Measurements from ENCODE around the gene PARP6.

The PARP6 gene, protein sequence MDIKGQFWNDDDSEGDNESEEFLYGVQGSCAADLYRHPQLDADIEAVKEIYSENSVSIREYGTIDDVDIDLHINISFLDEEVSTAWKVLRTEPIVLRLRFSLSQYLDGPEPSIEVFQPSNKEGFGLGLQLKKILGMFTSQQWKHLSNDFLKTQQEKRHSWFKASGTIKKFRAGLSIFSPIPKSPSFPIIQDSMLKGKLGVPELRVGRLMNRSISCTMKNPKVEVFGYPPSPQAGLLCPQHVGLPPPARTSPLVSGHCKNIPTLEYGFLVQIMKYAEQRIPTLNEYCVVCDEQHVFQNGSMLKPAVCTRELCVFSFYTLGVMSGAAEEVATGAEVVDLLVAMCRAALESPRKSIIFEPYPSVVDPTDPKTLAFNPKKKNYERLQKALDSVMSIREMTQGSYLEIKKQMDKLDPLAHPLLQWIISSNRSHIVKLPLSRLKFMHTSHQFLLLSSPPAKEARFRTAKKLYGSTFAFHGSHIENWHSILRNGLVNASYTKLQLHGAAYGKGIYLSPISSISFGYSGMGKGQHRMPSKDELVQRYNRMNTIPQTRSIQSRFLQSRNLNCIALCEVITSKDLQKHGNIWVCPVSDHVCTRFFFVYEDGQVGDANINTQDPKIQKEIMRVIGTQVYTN

DNA sequence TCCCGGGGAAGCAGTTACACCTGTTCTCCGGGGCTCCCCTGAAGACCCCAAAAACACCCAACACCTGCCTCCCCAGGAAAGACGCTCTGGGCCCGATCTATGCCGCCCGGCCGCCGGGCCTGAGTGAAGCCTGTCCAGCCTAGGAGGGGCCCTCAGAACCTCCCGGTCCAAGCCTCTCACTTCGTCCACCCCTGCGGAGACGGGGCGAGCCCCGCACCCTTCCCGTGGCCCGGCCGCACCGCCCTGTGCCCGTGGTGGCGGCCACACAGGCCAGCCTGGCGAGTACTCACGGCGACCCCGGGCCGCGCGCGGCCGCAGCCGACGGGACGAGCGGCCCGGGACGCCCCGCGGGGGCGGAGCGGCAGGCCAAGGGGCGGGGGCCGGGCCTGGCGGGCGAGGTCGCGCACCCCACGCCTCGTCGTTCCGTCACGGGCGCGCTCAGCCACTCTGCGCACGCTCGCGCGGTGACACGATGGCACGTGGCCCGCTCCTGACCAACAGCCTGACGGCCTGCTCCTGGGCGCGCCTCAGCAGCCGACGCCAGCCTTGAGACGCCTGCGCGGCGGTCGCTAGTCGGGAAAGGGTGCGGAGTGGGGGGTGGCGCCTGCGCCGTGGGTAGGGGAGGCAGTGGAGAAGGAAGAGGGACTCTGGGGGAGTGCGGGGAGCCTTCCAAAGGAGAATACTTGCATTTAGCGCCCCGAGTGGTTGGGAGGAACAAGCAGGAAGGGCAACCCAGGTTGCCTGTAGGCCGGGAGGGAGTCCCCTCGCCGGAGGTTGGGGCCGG is at the start of gene PARP6:
TSS of gene PARP6 (minus strand) at position 342 of the 784 bp plus-strand sequence. CDS start 5,077 bp downstream, outside the sequence.
- H3K4me1 ChIP-seq (ENCODE audit: low read depth, poor library complexity, severe bottlenecking): peaks cover 20% of the 10 kb centered on the region
- H3K79me2 ChIP-seq (ENCODE audit: insufficient read depth, low read depth): peaks cover 15% of the 10 kb centered on the region; the same call in 1 of the 2 replicates
- H3K36me3 ChIP-seq (ENCODE audit: insufficient read depth): no peaks in the 10 kb centered on the region
- TF ChIP-seq, protein P1, sequence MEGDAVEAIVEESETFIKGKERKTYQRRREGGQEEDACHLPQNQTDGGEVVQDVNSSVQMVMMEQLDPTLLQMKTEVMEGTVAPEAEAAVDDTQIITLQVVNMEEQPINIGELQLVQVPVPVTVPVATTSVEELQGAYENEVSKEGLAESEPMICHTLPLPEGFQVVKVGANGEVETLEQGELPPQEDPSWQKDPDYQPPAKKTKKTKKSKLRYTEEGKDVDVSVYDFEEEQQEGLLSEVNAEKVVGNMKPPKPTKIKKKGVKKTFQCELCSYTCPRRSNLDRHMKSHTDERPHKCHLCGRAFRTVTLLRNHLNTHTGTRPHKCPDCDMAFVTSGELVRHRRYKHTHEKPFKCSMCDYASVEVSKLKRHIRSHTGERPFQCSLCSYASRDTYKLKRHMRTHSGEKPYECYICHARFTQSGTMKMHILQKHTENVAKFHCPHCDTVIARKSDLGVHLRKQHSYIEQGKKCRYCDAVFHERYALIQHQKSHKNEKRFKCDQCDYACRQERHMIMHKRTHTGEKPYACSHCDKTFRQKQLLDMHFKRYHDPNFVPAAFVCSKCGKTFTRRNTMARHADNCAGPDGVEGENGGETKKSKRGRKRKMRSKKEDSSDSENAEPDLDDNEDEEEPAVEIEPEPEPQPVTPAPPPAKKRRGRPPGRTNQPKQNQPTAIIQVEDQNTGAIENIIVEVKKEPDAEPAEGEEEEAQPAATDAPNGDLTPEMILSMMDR (conservative IDR thresholded peaks at IDR 0.05; ENCODE audit: low read depth, low read length): peak; percentile 51
- no peaks in the 10 kb centered on the region for H4K20me1 ChIP-seq (ENCODE audit: insufficient read depth)
- H3K27ac ChIP-seq: peak within 1 kb of the TSS; percentile 20; the same call in 1 of the 2 replicates
- no peaks in the 10 kb centered on the region for H3K27me3 ChIP-seq (ENCODE audit: insufficient read depth, low read depth)
- H3K4me2 ChIP-seq: peak within 1 kb of the TSS; percentile 89
- peak within 1 kb of the TSS; percentile 71 for H2AFZ ChIP-seq (ENCODE audit: low read depth)
- no peak within 1 kb of the TSS for H3K4me3 ChIP-seq (IDR thresholded peaks at IDR 0.05; ENCODE audit: insufficient read depth, low read depth, low read length)
- peak within 1 kb of the TSS; percentile 68 for H3K9ac ChIP-seq

GRCh38 chr15:72319985-72320671 is 47.8 kb upstream of the PARP6 start, which contains the start of gene CELF6:
TSS of gene CELF6 (minus strand) at chr15:72320157. CDS start at chr15:72319874, 283 bp downstream.
- Histone ChIP-seq H3K27ac (no peak within 1 kb of the TSS), H3K36me3 (ENCODE audit: insufficient read depth) (no peaks in the 10 kb centered on the region), H4K20me1 (ENCODE audit: insufficient read depth) (no peaks in the 10 kb centered on the region), H2AFZ (ENCODE audit: low read depth) (peak within 1 kb of the TSS; percentile 61; the same call in 1 of the 2 replicates), H3K9ac (peak within 1 kb of the TSS; percentile 44; the same call in 1 of the 2 replicates), H3K4me1 (ENCODE audit: low read depth, poor library complexity, severe bottlenecking) (peaks cover 10% of the 10 kb centered on the region), H3K4me2 (peak within 1 kb of the TSS; percentile 76), H3K79me2 (ENCODE audit: insufficient read depth, low read depth) (no peaks in the 10 kb centered on the region), H3K4me3 (IDR thresholded peaks at IDR 0.05; ENCODE audit: insufficient read depth, low read depth, low read length) (peak within 1 kb of the TSS; percentile 49), H3K27me3 (ENCODE audit: insufficient read depth, low read depth) (peaks cover 6% of the 10 kb centered on the region; the same call in 1 of the 2 replicates)
- TF ChIP-seq, protein P1 (conservative IDR thresholded peaks at IDR 0.05; ENCODE audit: low read depth, low read length): no peak

DNA sequence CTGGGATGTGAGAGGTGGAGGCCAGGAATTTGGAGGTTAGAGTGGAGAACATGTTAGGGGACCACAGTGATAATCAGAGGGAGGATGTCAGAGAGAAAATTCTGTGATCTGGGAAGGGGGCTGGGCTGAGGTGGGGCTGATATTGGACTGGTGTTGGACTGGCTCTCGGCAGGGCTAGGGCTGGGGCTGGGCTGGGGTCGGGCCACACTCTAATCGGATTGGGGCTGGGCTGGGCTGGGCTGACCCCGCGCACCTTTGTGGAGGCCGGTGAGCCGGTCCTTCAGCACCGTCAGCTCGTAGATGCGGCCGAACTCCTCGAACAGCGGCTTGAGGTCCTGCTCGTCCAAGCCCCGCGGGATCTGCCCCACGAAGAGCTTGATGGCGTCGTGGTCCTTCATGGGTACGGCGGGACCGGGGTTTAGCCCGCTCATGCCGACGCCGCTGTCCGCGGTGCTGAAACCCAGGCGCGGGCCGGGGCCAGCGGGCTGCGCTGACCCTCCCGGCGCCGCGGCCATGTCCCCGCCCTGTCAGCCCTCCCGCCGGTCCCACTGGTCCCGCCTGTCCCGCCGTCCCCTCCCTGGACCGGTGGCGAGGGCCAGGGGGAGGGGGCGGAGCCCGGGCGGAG is 47.1 kb upstream of the PARP6 start:
- Histone ChIP-seq H3K4me2 (no peak overlapping the region), H3K27ac (no peak overlapping the region), H3K4me3 (IDR thresholded peaks at IDR 0.05; ENCODE audit: insufficient read depth, low read depth, low read length) (no peak overlapping the region)

More for the DNA sequence above, 47.1 kb upstream of the PARP6 start:
- TF ChIP-seq, protein P1 (conservative IDR thresholded peaks at IDR 0.05; ENCODE audit: low read depth, low read length): no peak
- H3K9ac ChIP-seq: no peak overlapping the region
- H3K79me2 ChIP-seq (ENCODE audit: insufficient read depth, low read depth): no peaks in the 10 kb centered on the region
- H3K36me3 ChIP-seq (ENCODE audit: insufficient read depth): no peaks in the 10 kb centered on the region
- peaks cover 6% of the 10 kb centered on the region; the same call in 1 of the 2 replicates for H3K27me3 ChIP-seq (ENCODE audit: insufficient read depth, low read depth)
- H4K20me1 ChIP-seq (ENCODE audit: insufficient read depth): no peaks in the 10 kb centered on the region
- H2AFZ ChIP-seq (ENCODE audit: low read depth): no peak overlapping the region
- H3K4me1 ChIP-seq (ENCODE audit: low read depth, poor library complexity, severe bottlenecking): peaks cover 10% of the 10 kb centered on the region
